H1 (cell line): ENCODE measurements around the gene TGFBR2. TPM values are rescaled to one million over a fixed set of nuclear protein-coding genes. Genes with fewer than 3 reads are reported as not detected.

ENCODE experiments used
- CTCF ChIP-seq, 3 experiments: IDR thresholded peaks; 1 replicate in 2 of 3; 2 replicates in 1 of 3; pipeline versions ENCODE4 v1.5.1 to v1.6.1; 2011; ENCODE audit warnings: low read length in 3 of 3, mild to moderate bottlenecking in 3 of 3, inconsistent platforms in 2 of 3, low read depth in 1 of 3, moderate library complexity in 1 of 3; ENCODE audit not compliant: insufficient read depth in 1 of 3; ENCODE audit errors: control extremely low read depth in 1 of 3
- SIRT6 ChIP-seq: IDR thresholded peaks from one replicate; pipeline ENCODE4 v1.7.1; 2012; ENCODE audit warnings: low read length, inconsistent platforms
- polyA plus RNA-seq, 7 experiments: library from polyadenylated mRNA; depleted of rRNA in 3 of 7; stranded (reverse) in 5 of 7; unstranded in 2 of 7; fragments of >200 nt in 5 of 7; fragments of 200-250 nt in 2 of 7; gene quantifications; 1 replicate in 5 of 7; 2 replicates in 1 of 7; 4 replicates in 1 of 7; pipeline versions ENCODE4 v1.2.1 to v1.2.3, GENCODE V29; 2011 to 2013; ENCODE audit warnings: missing spikeins in 2 of 7, mixed read lengths in 2 of 7
- total RNA-seq: library from RNA; stranded (reverse); fragmentation: NEBNext Ultra II Directional; extraction: Animal tissue kit (Norgen Biotek cat#: 25700); gene quantifications from 2 replicates; pipeline ENCODE4 v1.2.1, GENCODE V29; 2021

TGFBR2 gene
- total and polyA plus RNA-seq, 2 of the 8 experiments (the other 6 are each of a cell fraction or from before 2014, with no cell fraction given): 4.2 to 7.4 TPM

- no peak for TF ChIP-seq CTCF (IDR thresholded peaks at IDR 0.05; ENCODE audit: control extremely low read depth in 1 of 3, insufficient read depth in 1 of 3, low read depth in 1 of 3, low read length in 3 of 3)
- TF ChIP-seq SIRT6: no peak
Measured at GRCh38 chr3:30688776-30689641, 82.6 kb downstream of the TGFBR2 start (continued).
